Muscle of leg (tissue), 11 donors: Measurements from ENCODE around the gene FOXK2. TPM values are rescaled to one million over a fixed set of nuclear protein-coding genes. Genes with fewer than 3 reads are reported as not detected.

Source experiments
- DNase-seq: peaks from one replicate; pipeline ENCODE4 v3.0.0; 2013
- H3K27ac ChIP-seq: one replicate; pipeline ENCODE4 v1.5.1; 2013; ENCODE audit warnings: mild to moderate bottlenecking, low read length, control low read depth
- H3K27me3 ChIP-seq: one replicate; pipeline ENCODE4 v1.6.1; 2013; ENCODE audit warnings: low read length; ENCODE audit not compliant: control insufficient read depth, insufficient read depth
- H3K36me3 ChIP-seq: one replicate; pipeline ENCODE4 v1.6.1; 2013; ENCODE audit warnings: low read length; ENCODE audit not compliant: control insufficient read depth, insufficient read depth
- H3K4me1 ChIP-seq: one replicate; pipeline ENCODE4 v1.6.1; 2013; ENCODE audit warnings: low read length; ENCODE audit not compliant: control insufficient read depth, insufficient read depth
- H3K4me3 ChIP-seq: one replicate; pipeline ENCODE4 v1.5.1; 2013; ENCODE audit warnings: low read length, control low read depth
- H3K9me3 ChIP-seq: replicated peaks from 2 replicates; pipeline ENCODE4 v1.6.1; 2013; ENCODE audit warnings: low read depth, low read length; ENCODE audit not compliant: control insufficient read depth
- WGBS: methylation state at CpG from one replicate; pipeline ENCODE4 v1.1.5; 2013; ENCODE audit warnings: missing lambda C conversion rate; ENCODE audit not compliant: insufficient coverage; 5-methylcytosine and 5-hydroxymethylcytosine counted together
- polyA plus RNA-seq, 8 donors: library from polyadenylated mRNA; unstranded; fragments of 120-200 nt; gene quantifications; one replicate each; pipeline versions ENCODE4 v1.2.1 to v1.2.3, GENCODE V29; 2013; ENCODE audit warnings: inconsistent platforms in 1 of 8, low replicate concordance in 1 of 8; ENCODE audit not compliant: insufficient read length in 8 of 8, insufficient read depth in 1 of 8
- total RNA-seq: library from RNA; stranded (reverse); fragments of 120-200 nt; gene quantifications from one replicate; pipeline ENCODE4 v1.2.4, GENCODE V29; 2013

The FOXK2 gene
- total and polyA plus RNA-seq, 9 donors: 31.8 to 47.3 (median 38.3) TPM

DNA sequence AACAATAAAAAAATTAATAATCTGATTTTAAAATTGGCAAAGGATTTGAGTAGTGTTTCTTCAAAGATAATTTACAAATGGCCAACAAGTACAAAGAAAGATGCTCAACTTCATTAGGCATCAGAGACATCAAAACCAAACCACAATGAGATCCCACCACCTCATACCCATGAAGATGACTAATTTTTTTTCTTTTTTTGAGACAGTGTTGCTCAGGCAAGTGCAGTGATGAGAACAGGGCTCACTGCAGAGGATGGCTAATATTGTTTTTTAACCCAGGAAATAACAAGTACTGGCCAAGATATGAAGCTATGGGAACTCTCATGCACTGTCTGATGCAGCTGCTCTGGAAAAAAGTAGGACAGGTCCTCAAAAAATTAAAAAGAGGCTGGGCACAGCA lies 113.8 kb downstream of the FOXK2 start:
- H3K4me3 ChIP-seq: no peak overlapping the region
- H3K27me3 ChIP-seq: no peaks in the 10 kb centered on the region
- H3K9me3 ChIP-seq: no peaks in the 10 kb centered on the region
- no peak overlapping the region for H3K27ac ChIP-seq
- peaks cover 47% of the 10 kb centered on the region for H3K36me3 ChIP-seq
- H3K4me1 ChIP-seq: no peaks in the 10 kb centered on the region
- no peak for DNase-seq

DNA sequence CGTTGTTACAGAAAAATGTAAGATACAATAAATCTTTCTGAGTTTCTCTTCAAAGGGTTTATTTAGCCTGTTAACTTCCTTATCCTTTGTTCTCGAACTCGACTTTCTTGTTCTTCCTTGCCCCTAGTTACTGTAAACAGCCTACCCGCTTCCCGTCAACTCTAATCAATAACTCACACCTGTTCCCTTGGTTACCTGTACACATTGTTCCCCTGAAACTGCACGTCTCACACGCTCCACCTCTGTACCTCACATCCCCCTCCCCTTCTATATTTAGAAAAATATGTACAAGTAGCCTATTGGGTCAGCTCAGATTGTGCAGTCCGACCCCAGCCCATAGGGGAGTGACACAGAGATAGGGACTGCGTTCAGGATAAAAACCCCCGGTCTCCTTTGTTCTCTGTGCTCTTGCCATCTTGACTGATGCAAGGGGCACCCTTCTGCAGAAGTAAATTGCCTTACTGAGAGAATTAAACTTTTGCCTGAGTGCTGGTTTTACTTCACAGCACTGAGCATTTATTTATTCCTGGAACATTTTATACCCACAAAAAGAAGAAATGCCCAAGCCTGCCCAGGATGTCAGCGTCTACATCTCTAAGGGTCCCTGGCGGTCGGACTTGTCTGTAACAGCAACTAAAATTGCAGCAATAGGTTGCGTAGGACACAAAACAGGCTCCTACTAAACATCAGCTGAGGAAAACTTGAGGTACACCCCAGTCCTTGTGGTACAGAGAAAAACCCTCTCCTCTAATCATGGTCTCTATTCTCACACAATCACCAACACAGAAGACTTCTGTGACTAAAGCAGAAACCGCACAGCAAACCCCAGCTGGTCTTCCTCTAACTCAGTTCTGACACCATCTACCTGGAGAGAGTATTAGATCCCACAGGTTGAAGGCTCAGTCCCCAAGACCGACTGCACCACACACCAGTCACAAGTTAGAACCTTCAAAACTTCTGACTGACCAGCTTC lies 117.4 kb downstream of the FOXK2 start:
- Histone ChIP-seq H3K27me3 (no peaks in the 10 kb centered on the region), H3K27ac (no peak overlapping the region), H3K4me3 (no peak overlapping the region), H3K36me3 (peaks cover 46% of the 10 kb centered on the region), H3K4me1 (no peaks in the 10 kb centered on the region), H3K9me3 (no peaks in the 10 kb centered on the region)
- 80% methylated on average over 8 of the region's 16 CpGs for WGBS
- DNase-seq: no peak

DNA sequence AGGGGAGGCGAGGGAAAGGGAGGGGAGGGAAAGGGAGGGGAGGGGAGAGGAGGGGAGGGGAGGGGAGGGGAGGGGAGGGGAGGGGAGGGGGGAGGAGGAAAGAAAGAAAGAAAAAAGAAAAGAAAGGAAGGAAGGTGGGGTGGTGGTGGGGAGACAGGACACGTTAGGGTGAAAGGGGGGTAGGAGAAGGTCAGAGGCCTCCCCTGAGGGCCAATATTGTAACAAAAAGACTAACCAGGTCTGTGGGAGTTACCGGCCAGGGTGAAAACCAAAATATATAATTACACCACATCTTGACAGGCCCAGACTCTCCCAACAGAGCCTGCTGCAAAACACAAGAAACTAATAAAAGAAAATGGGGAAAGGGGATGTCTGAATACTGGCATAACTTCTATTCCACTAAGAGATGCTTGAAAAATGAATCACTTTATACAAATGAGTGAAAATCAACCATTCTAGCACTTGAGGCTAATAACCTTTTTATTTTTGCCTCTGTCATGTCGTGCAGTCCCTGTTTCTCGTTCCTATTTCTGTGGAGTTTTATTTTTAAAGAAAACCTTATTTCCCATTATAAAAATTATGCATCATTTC lies 118.7 kb downstream of the FOXK2 start:
- no peak overlapping the region for H3K4me3 ChIP-seq
- H3K27ac ChIP-seq: no peak overlapping the region
- no peak for DNase-seq
- H3K27me3 ChIP-seq: no peaks in the 10 kb centered on the region
- no CpG with 5 or more reads among the region's 5 CpGs for WGBS
- H3K36me3 ChIP-seq: peaks cover 54% of the 10 kb centered on the region
- H3K4me1 ChIP-seq: no peaks in the 10 kb centered on the region
- H3K9me3 ChIP-seq: no peaks in the 10 kb centered on the region

DNA sequence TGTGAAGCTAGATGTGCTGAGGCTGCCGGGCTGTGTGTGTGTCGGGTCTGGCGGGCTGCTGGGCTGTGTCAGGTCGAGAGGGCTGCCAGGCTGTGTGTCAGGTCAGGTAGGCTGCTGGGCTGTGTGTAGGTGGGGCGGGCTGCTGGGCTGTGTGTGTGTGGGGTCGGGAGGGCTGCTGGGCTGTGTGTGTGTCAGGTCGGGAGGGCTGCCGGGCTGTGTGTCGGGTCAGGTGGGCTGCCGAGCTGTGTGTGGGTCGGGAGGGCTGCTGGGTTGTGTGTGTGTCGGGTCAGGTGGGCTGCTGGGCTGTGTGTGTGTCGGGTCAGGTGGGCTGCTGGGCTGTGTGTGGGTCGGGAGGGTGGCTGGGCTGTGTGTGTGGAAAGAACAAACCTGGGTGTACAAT lies 120.1 kb downstream of the FOXK2 start:
- no peak overlapping the region for H3K27ac ChIP-seq
- no peak overlapping the region for H3K4me3 ChIP-seq
- WGBS: 81% methylated on average over 11 of the region's 14 CpGs
- DNase-seq: no peak
- H3K27me3 ChIP-seq: no peaks in the 10 kb centered on the region
- no peaks in the 10 kb centered on the region for H3K4me1 ChIP-seq
- H3K9me3 ChIP-seq: no peaks in the 10 kb centered on the region
- peaks cover 56% of the 10 kb centered on the region for H3K36me3 ChIP-seq

DNA sequence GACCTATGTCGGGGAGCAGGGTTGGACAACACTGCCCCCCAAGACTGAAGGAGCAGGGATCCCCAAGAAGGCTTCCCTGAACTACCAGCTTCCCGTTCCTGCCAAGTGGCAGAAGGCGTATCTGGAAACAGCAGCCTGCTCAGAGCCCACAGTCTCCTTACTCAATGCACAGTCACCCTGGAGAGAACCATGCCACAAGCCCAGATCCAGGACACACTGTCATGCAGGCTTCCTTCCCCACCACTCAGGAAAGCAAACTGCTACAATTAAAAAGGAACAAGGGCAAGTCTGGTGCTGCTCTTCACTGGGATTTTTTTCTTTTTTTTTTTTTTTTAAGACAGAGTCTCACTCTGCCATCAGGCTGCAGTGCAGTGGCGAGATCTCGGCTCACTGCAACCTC lies 120.5 kb downstream of the FOXK2 start:
- WGBS: 94% methylated on average over 5 of the region's 5 CpGs
- Histone ChIP-seq H3K9me3 (no peaks in the 10 kb centered on the region), H3K27ac (no peak overlapping the region), H3K27me3 (no peaks in the 10 kb centered on the region), H3K36me3 (peaks cover 56% of the 10 kb centered on the region), H3K4me1 (no peaks in the 10 kb centered on the region), H3K4me3 (no peak overlapping the region)
- DNase-seq: no peak

DNA sequence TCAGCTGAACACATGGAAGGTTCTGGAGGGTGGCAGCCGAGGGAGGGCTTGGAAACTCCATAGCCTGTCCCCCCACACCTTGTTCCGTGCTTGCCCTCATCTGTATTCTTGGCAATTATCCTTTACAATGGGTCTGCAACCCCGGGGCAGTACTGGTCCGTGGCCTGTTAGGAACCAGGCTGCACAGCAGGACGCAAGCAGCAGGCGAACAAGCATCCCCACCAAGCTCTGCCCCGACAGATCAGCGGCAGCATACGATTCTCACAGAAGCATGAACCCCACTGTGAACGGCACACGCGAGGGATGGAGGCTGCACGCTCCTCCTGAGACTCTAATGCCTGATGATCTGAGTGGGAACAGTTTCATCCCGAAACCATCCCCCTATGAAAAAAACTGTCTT lies 122.5 kb downstream of the FOXK2 start:
- Histone ChIP-seq H3K4me3 (no peak overlapping the region), H3K9me3 (no peaks in the 10 kb centered on the region), H3K27ac (no peak overlapping the region), H3K4me1 (peaks cover 5% of the 10 kb centered on the region), H3K27me3 (no peaks in the 10 kb centered on the region), H3K36me3 (peaks cover 55% of the 10 kb centered on the region)
- DNase-seq: no peak
- WGBS: 89% methylated on average over 10 of the region's 14 CpGs

DNA sequence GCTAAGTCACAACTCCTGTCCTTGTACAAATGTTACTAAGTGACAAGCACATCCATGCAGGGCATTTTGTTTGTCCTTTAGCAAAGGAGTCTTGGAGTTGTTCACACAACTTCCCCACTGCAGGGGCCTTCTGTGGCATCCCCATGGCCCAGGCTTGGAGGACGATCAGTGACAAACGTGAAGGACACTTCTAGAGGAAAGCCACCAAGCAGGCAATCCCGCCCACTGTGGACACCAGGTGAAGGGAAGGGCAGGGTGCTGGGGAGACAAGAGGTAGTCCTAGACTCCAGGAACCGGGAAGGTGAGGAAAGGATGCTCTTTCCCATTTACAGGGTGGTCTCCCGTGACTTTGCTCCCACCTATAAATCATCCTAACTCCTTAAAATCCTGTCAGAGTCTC lies 124.6 kb downstream of the FOXK2 start:
- WGBS: 80% methylated on average over 2 of the region's 5 CpGs
- peaks cover 16% of the 10 kb centered on the region for H3K4me1 ChIP-seq
- peaks cover 45% of the 10 kb centered on the region for H3K36me3 ChIP-seq
- DNase-seq: no peak
- H3K9me3 ChIP-seq: no peaks in the 10 kb centered on the region
- no peaks in the 10 kb centered on the region for H3K27me3 ChIP-seq
- no peak overlapping the region for H3K27ac ChIP-seq
- H3K4me3 ChIP-seq: no peak overlapping the region

DNA sequence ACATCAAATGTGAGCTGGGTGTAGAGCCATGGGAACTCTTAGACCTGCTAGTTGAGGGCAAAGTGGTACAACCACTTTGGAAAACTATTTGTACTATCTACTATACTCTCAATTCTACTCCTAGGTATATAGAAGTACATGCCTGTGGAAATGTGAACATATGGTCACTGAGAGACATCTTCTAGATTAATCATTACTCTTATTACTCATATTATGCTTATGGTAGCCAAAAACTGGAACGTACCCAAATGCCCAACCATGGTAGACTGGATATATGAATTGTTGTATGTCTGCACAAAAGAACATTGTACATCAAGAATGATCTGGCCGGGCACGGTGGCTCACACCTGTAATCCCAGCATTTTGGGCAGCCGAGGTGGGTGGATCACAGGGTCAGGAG lies 126.0 kb downstream of the FOXK2 start:
- WGBS: 91% methylated on average over 3 of the region's 4 CpGs
- H3K4me1 ChIP-seq: peaks cover 20% of the 10 kb centered on the region
- peaks cover 31% of the 10 kb centered on the region for H3K36me3 ChIP-seq
- no peaks in the 10 kb centered on the region for H3K9me3 ChIP-seq
- no peak for DNase-seq
- H3K27ac ChIP-seq: no peak overlapping the region
- no peaks in the 10 kb centered on the region for H3K27me3 ChIP-seq
- no peak overlapping the region for H3K4me3 ChIP-seq

DNA sequence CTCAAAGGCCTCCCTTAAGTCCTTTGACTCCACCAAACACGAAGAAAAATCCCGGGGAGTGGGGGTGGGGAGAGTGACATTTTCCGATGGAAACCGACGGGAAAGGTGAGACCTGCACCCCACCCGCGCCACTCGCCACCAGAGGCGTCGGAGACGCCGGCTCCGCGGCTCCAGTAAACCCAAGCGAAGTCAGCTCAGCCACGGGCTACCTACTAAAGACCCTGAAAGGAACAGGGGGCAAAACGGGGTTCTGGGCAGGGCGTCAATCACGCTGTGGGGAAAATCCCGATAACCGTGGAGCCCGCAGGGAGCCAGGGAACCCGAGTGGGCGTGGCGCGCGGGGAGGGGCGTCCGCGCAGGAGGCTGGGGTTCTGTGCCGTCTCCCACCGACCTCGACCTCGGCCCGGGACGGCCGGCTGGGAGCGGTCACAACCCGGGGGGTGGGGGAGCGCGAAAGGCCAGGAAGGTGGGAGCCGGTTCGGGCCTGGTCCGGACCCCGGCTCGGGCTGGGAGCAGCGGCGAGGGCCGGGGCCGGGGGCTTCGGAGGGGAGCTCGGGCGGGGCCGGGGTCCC lies 128.1 kb downstream of the FOXK2 start:
- DNase-seq: peak; percentile 54
- Histone ChIP-seq H3K4me1 (peaks cover 20% of the 10 kb centered on the region), H3K27ac (peak overlapping the region; percentile 93), H3K9me3 (no peaks in the 10 kb centered on the region), H3K4me3 (peak overlapping the region; percentile 90), H3K27me3 (no peaks in the 10 kb centered on the region), H3K36me3 (peaks cover 19% of the 10 kb centered on the region)
- under 1% methylated on average over 52 of the region's 54 CpGs for WGBS

DNA sequence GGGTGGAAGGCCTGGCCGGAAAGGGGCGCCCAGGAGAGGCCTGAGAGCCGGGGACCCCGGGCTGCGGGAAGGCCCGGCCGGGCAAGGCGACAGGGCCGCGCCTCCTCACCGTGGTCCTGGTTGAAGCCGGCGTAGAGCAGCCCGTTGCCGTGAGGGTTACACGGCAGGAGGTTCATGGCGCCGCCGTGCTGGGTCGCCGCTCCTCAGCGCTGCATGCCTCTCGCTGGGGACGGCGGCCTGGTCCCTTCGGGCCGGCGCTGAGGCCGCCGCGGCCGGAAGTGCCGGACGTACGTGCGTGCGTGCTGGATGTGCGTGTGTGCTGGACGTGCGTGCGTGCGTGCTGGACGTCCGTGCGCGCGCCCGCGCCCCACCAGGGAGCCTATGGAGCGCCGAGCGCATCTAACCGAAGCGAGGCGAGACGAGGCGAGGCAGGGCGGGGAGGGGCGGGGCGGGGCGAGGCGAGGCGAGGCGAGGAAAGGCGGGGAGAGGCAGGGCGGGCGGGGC lies 128.7 kb downstream of the FOXK2 start, which contains the start of gene WDR45B:
Gene WDR45B, minus strand, starts transcription at position 280 of the 504 bp plus-strand sequence. Its CDS starts 104 bp downstream, at position 176.
- Histone ChIP-seq H3K4me1 (peaks cover 20% of the 10 kb centered on the region), H3K36me3 (peaks cover 15% of the 10 kb centered on the region), H3K27me3 (no peaks in the 10 kb centered on the region), H3K4me3 (peak within 1 kb of the TSS; percentile 90), H3K9me3 (no peaks in the 10 kb centered on the region), H3K27ac (peak within 1 kb of the TSS; percentile 93)
- under 1% methylated on average over 42 of the region's 67 CpGs for WGBS
- peak; percentile 99 for DNase-seq
